B cell (primary cell): ENCODE data around the gene ANKRD11. TPM values are rescaled to one million over a fixed set of nuclear protein-coding genes. Genes with fewer than 3 reads are reported as not detected.

ENCODE experiments used
- ATAC-seq: fragments of 200-7000 bp; cut with Tn5 transposase; one replicate; pipeline ENCODE4 v1.10.0; 2021; ENCODE audit warnings: low read depth, mild to moderate bottlenecking, moderate number of reproducible peaks, moderate library complexity
- CTCF ChIA-PET: fragments of 350-600 bp; sonication (Branson Sonifier 250); formaldehyde crosslinking; loops from one replicate; lab custom pipeline; 2021; ENCODE audit warnings: antibody characterized with exemption, inconsistent platforms; lab: Charles Lee
- POLR2A ChIA-PET: fragments of 350-600 bp; sonication (Branson Sonifier 250); formaldehyde crosslinking; loops from one replicate; lab custom pipeline; 2021; ENCODE audit warnings: antibody characterized with exemption; lab: Charles Lee
- DNase-seq: peaks from one replicate; pipeline ENCODE4 v3.0.0; 2013
- H2AFZ ChIP-seq: 2 replicates; pipeline ENCODE4 v1.6.1; 2012; ENCODE audit warnings: mild to moderate bottlenecking, low read depth, low read length; ENCODE audit not compliant: insufficient read depth, poor library complexity, severe bottlenecking
- H3K27ac ChIP-seq, 2 donors: 1 replicate in 1 of 2; 2 replicates in 1 of 2; pipeline ENCODE4 v1.5.1; 2012 to 2013; ENCODE audit warnings: low read length in 2 of 2, mild to moderate bottlenecking in 2 of 2, moderate library complexity in 1 of 2
- H3K27me3 ChIP-seq, 4 experiments: fragments of 200-600 bp in 1 of 4; sonication (generic) in 1 of 4; replicated peaks in 1 of 4; 1 replicate in 2 of 4; 2 replicates in 2 of 4; pipeline versions ENCODE4 v1.6.1 to v1.7.0; 2013 to 2016; ENCODE audit warnings: low read length in 3 of 4, mild to moderate bottlenecking in 2 of 4, mixed read lengths in 1 of 4, moderate library complexity in 1 of 4; ENCODE audit not compliant: insufficient read depth in 4 of 4, control insufficient read depth in 3 of 4; ENCODE audit errors: control extremely low read depth in 1 of 4
- H3K36me3 ChIP-seq, 2 experiments: replicated peaks in 1 of 2; 1 replicate in 1 of 2; 2 replicates in 1 of 2; pipeline versions ENCODE4 v1.6.1 to v1.7.1; 2013; ENCODE audit warnings: low read length in 1 of 2; ENCODE audit not compliant: insufficient read depth in 2 of 2, control insufficient read depth in 1 of 2; ENCODE audit errors: control extremely low read depth in 1 of 2, extremely low read depth in 1 of 2
- H3K4me1 ChIP-seq, 2 donors: fragments of 200-600 bp in 1 of 2; sonication (generic) in 1 of 2; 1 replicate in 1 of 2; 2 replicates in 1 of 2; pipeline versions ENCODE4 v1.5.1 to v1.6.1; 2013 to 2017; ENCODE audit warnings: low read length in 2 of 2; ENCODE audit not compliant: control insufficient read depth in 2 of 2, insufficient read depth in 2 of 2
- H3K4me2 ChIP-seq: replicated peaks from 2 replicates; pipeline ENCODE3; 2012; ENCODE audit warnings: mild to moderate bottlenecking, low read depth, low read length; ENCODE audit not compliant: poor library complexity, severe bottlenecking
- H3K4me3 ChIP-seq, 5 experiments: fragments of 200-600 bp in 1 of 5; sonication (generic) in 1 of 5; 1 replicate in 3 of 5; 2 replicates in 2 of 5; pipeline versions ENCODE4 v1.5.1 to v1.7.0; 2011 to 2016; ENCODE audit warnings: low read length in 4 of 5, mild to moderate bottlenecking in 4 of 5, low read depth in 2 of 5, control low read depth in 1 of 5, moderate library complexity in 1 of 5; ENCODE audit not compliant: insufficient read depth in 1 of 5; ENCODE audit errors: control extremely low read depth in 1 of 5, extremely low read depth in 1 of 5
- H3K79me2 ChIP-seq: fragments of 200-600 bp; sonication (generic); one replicate; pipeline ENCODE4 v1.6.0; 2016; ENCODE audit warnings: low read length; ENCODE audit not compliant: control insufficient read depth, insufficient read depth
- H3K9ac ChIP-seq: fragments of 200-600 bp; sonication (generic); 2 replicates; pipeline ENCODE4 v1.6.1; 2017; ENCODE audit warnings: mild to moderate bottlenecking, low read length, moderate library complexity
- H3K9me3 ChIP-seq, 3 donors: one replicate each; pipeline versions ENCODE4 v1.6.1 to v1.7.1; 2013; ENCODE audit warnings: low read length in 2 of 3; ENCODE audit not compliant: control insufficient read depth in 2 of 3, insufficient read depth in 1 of 3; ENCODE audit errors: control extremely low read depth in 1 of 3
- H4K20me1 ChIP-seq: 2 replicates; pipeline ENCODE4 v1.6.0; 2012; ENCODE audit warnings: mild to moderate bottlenecking, low read length; ENCODE audit not compliant: insufficient read depth, control insufficient read depth, poor library complexity, severe bottlenecking
- H3K27ac Mint-ChIP-seq: one replicate; pipeline ENCODE4 v1.8.0; 2021; ENCODE audit warnings: mixed read lengths
- H3K27me3 Mint-ChIP-seq: one replicate; pipeline ENCODE4 v1.8.0; 2021; ENCODE audit warnings: mixed read lengths
- H3K4me1 Mint-ChIP-seq: one replicate; pipeline ENCODE4 v1.8.0; 2021; ENCODE audit warnings: mixed read lengths
- H3K4me3 Mint-ChIP-seq: one replicate; pipeline ENCODE4 v1.8.0; 2021; ENCODE audit warnings: mixed read lengths
- H3K9me3 Mint-ChIP-seq: one replicate; pipeline ENCODE4 v1.8.0; 2022; ENCODE audit warnings: mixed read lengths; ENCODE audit not compliant: insufficient read depth
- EZH2 ChIP-seq: IDR thresholded peaks from 2 replicates; pipeline ENCODE4 v1.6.1; 2012; ENCODE audit warnings: borderline replicate concordance, low read depth, mild to moderate bottlenecking, moderate library complexity, low read length; ENCODE audit not compliant: insufficient read depth, poor library complexity, severe bottlenecking
- WGBS: methylation state at CpG from one replicate; pipeline ENCODE4 v1.1.5; 2013; ENCODE audit warnings: missing lambda C conversion rate; ENCODE audit not compliant: insufficient coverage; 5-methylcytosine and 5-hydroxymethylcytosine counted together
- intact Hi-C: fragments of 100-400 bp; cut with micrococcal nuclease; formaldehyde crosslinking; loops from one replicate; pipeline ENCODE4 v1.10.0; 2022
- polyA plus RNA-seq: library from polyadenylated mRNA; depleted of rRNA; stranded (reverse); fragments of >200 nt; gene quantifications from 2 replicates; pipeline ENCODE4 v1.2.3, GENCODE V29; 2012
- total RNA-seq, 2 donors: library from RNA; stranded (reverse); fragments of 120-200 nt in 1 of 2; gene quantifications; 1 replicate in 1 of 2; 2 replicates in 1 of 2; pipeline versions ENCODE4 v1.2.3 to v1.2.4, GENCODE V29; 2013 to 2022
- TF ChIP-seq, protein P1 (sequence below): fragments of 200-600 bp; IDR thresholded peaks from one replicate; pipeline ENCODE4 v1.8.0; 2022; ENCODE audit warnings: antibody characterized with exemption, mild to moderate bottlenecking

The ANKRD11 gene
- total and polyA plus RNA-seq, 2 donors (not counting 1 experiment from before 2014, with no cell fraction given): 67.9 to 314 TPM

GRCh38 chr16:89319886-89320781 is 170.2 kb downstream of the ANKRD11 start:
- intact Hi-C loops: loop anchor here (5.0 kb wide), 1 partner anchor 187 kb away; the partner anchor contains the start of gene SPG7
- CTCF ChIA-PET: no interaction called here

GRCh38 chr16:89319631-89319885 is 170.8 kb downstream of the ANKRD11 start:
- H3K9ac ChIP-seq: no peak overlapping the region
- peak overlapping the region; percentile 44 for H3K4me2 ChIP-seq
- Mint-ChIP-seq H3K27me3 (no peaks in the 10 kb centered on the region), H3K4me3 (no peak overlapping the region), H3K27ac (peak overlapping the region; percentile 50), H3K9me3 (no peaks in the 10 kb centered on the region), H3K4me1 (peaks cover 90% of the 10 kb centered on the region)
- H3K79me2 ChIP-seq: peaks cover 100% of the 10 kb centered on the region
- no peaks in the 10 kb centered on the region for H3K27me3 ChIP-seq
- TF ChIP-seq, protein P1, sequence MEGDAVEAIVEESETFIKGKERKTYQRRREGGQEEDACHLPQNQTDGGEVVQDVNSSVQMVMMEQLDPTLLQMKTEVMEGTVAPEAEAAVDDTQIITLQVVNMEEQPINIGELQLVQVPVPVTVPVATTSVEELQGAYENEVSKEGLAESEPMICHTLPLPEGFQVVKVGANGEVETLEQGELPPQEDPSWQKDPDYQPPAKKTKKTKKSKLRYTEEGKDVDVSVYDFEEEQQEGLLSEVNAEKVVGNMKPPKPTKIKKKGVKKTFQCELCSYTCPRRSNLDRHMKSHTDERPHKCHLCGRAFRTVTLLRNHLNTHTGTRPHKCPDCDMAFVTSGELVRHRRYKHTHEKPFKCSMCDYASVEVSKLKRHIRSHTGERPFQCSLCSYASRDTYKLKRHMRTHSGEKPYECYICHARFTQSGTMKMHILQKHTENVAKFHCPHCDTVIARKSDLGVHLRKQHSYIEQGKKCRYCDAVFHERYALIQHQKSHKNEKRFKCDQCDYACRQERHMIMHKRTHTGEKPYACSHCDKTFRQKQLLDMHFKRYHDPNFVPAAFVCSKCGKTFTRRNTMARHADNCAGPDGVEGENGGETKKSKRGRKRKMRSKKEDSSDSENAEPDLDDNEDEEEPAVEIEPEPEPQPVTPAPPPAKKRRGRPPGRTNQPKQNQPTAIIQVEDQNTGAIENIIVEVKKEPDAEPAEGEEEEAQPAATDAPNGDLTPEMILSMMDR: no peak
- no peak for TF ChIP-seq EZH2
- no peak for DNase-seq
- no peak overlapping the region for H3K4me3 ChIP-seq
- no peaks in the 10 kb centered on the region for H3K9me3 ChIP-seq
- no peak for ATAC-seq
- CTCF ChIA-PET: interaction anchor here (0.7 kb wide), 1 partner anchor 189 kb away, joined by 3 read pairs; no protein-coding TSS in a partner anchor
- POLR2A ChIA-PET: no interaction called here
- WGBS: 94% methylated on average over 4 of the region's 4 CpGs
- no peak overlapping the region for H3K27ac ChIP-seq
- intact Hi-C loops: loop anchor here (5.0 kb wide), 1 partner anchor 188 kb away; the partner anchor contains the start of gene SPG7
- H4K20me1 ChIP-seq: peaks cover 100% of the 10 kb centered on the region
- H3K36me3 ChIP-seq: peaks cover 0 to 28% of the 10 kb centered on the region in 2 experiments
- peaks cover 40 to 83% of the 10 kb centered on the region in 2 donors for H3K4me1 ChIP-seq
- no peak overlapping the region for H2AFZ ChIP-seq

More at GRCh38 chr16:89319886-89320781, 170.2 kb downstream of the ANKRD11 start:
- Histone ChIP-seq H4K20me1 (peaks cover 100% of the 10 kb centered on the region), H3K4me1 (peaks cover 45 to 83% of the 10 kb centered on the region in 2 donors), H3K27ac (no peak overlapping the region), H3K4me2 (peak overlapping the region; percentile 44), H3K9me3 (no peaks in the 10 kb centered on the region), H3K27me3 (no peaks in the 10 kb centered on the region), H3K9ac (no peak overlapping the region), H2AFZ (no peak overlapping the region), H3K4me3 (no peak overlapping the region), H3K36me3 (peaks cover 0 to 25% of the 10 kb centered on the region in 2 experiments), H3K79me2 (peaks cover 100% of the 10 kb centered on the region)
- POLR2A ChIA-PET: no interaction called here
- Mint-ChIP-seq H3K4me3 (peak overlapping the region; percentile 66), H3K27ac (peak overlapping the region; percentile 50), H3K27me3 (no peaks in the 10 kb centered on the region), H3K9me3 (no peaks in the 10 kb centered on the region), H3K4me1 (peaks cover 90% of the 10 kb centered on the region)
- ATAC-seq: no peak
- no peak for DNase-seq
- 44% methylated on average over 32 of the region's 32 CpGs for WGBS
- TF ChIP-seq, protein P1: no peak
- no peak for TF ChIP-seq EZH2
